Upper lobe of left lung (tissue), 4 donors: ENCODE results near the gene KRTAP19-6.

Source experiments
- CTCF ChIP-seq, 6 experiments: fragments of 450-650 bp in 4 of 6; fragments of 200-600 bp in 2 of 6; sonication (generic) in 2 of 6; IDR thresholded peaks; one replicate each; pipeline ENCODE4 v1.5.1; 2016 to 2019; ENCODE audit warnings: antibody characterized with exemption in 6 of 6
- EP300 ChIP-seq, 4 donors: sonication (generic); formaldehyde crosslinking; IDR thresholded peaks; one replicate each; pipeline ENCODE4 v1.5.1; 2017; ENCODE audit warnings: antibody characterized with exemption in 4 of 4, control low read depth in 2 of 4
- POLR2A ChIP-seq, 4 donors: fragments of 450-650 bp; IDR thresholded peaks; one replicate each; pipeline ENCODE4 v1.5.1; 2016 to 2017; ENCODE audit warnings: antibody characterized with exemption in 4 of 4, mild to moderate bottlenecking in 2 of 4
- POLR2AphosphoS5 ChIP-seq, 2 donors: sonication (generic); formaldehyde crosslinking; IDR thresholded peaks; one replicate each; pipeline ENCODE4 v1.5.1; 2017; ENCODE audit warnings: antibody characterized with exemption in 2 of 2

GRCh38 chr21:30491963-30492428 lies 49.7 kb downstream of the KRTAP19-6 start, which contains the start of gene KRTAP19-3:
- no peak for TF ChIP-seq POLR2A (IDR thresholded peaks at IDR 0.05)
- no peak for TF ChIP-seq CTCF (IDR thresholded peaks at IDR 0.05)
- no peak for TF ChIP-seq EP300 (IDR thresholded peaks at IDR 0.05)
- TF ChIP-seq POLR2AphosphoS5 (IDR thresholded peaks at IDR 0.05) = no peak
